Raji (cell line): Measurements from ENCODE around the gene FOXK1.

Source experiments
- POLR2A ChIP-seq: IDR thresholded peaks from 2 replicates; pipeline ENCODE4 v1.6.1; 2011; ENCODE audit warnings: low read depth, low read length, control low read depth; ENCODE audit not compliant: insufficient read depth

FOXK1 gene

GRCh38 chr7:4815121-4815520, 133.0 kb downstream of the FOXK1 start:
- no peak for TF ChIP-seq POLR2A

DNA sequence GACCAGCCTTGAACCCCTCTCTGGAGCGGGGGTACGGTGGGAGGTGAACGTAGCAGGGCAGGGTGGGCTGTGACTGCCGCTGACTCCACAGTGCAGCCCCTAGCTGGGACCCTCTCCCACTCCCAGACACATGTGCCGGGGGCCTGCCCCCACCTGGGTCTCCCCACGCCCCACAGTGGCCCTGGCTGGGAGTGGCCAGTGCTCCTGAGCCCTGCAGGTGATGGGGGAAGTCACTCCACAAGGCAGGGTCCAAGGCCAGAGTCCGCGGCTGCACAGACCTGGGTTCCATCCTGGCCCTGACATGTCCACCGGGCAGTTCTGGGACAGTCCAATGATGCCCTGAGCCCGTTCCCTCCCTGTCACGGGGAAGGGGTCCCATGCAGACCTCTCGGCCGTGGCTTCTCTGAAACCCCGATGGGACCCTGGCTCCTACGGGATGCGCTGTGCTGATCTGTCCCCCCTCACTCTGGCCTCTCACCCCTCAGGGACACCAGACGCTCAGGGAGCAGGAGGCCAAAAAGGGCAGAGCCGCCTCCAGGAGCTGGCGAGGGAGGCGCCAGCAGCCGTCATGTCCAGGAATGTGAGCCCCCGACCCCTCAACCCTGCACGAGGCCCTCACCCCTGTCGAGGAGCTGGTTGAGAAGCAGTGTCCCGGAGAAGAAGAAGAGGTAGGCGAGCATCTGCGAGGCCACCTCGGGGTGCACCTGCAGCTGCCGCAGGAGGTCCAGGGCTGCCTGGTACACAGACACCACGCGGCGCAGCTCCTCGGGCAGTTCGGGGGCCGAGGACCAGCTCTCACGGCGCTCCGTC, 133.7 kb downstream of the FOXK1 start:
- TF ChIP-seq POLR2A, result no peak

- no peak for TF ChIP-seq POLR2A
Measured at GRCh38 chr7:4816419-4817080, 134.5 kb downstream of the FOXK1 start.

DNA sequence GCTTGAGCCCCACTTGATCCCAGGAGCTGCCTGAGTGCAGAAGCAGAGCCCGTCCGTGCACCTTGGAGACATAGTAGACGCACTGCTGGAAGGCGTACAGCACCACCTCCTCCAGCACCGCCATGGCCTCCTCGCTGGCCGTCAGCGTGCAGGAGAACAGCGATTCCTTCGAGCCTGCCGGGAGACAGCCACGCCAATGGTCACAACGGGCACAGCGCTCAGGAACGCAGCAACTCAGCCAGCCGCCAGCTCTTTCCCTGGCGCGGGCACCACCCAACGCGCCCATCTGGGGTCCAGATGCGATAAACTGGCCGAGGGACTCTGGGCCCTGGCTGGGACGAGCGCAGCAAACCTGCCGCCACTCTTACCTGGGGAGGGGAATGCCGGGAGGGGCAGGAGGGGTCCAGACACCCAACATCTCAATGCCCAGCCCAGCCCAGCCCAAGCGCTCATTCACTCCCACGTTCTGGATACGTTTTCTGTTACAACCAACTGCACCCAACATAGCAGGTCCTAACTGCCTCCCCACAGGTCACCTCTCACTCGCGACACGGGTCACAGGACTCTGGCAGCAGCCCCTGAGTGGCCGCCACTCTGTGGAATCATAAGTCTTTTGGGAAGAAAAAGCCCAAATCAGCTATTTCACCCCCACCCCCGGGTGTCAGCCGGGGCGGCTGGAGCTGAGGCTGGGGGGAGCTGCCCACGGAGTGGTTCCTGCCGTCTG, 135.2 kb downstream of the FOXK1 start:
- TF ChIP-seq POLR2A, result no peak

DNA sequence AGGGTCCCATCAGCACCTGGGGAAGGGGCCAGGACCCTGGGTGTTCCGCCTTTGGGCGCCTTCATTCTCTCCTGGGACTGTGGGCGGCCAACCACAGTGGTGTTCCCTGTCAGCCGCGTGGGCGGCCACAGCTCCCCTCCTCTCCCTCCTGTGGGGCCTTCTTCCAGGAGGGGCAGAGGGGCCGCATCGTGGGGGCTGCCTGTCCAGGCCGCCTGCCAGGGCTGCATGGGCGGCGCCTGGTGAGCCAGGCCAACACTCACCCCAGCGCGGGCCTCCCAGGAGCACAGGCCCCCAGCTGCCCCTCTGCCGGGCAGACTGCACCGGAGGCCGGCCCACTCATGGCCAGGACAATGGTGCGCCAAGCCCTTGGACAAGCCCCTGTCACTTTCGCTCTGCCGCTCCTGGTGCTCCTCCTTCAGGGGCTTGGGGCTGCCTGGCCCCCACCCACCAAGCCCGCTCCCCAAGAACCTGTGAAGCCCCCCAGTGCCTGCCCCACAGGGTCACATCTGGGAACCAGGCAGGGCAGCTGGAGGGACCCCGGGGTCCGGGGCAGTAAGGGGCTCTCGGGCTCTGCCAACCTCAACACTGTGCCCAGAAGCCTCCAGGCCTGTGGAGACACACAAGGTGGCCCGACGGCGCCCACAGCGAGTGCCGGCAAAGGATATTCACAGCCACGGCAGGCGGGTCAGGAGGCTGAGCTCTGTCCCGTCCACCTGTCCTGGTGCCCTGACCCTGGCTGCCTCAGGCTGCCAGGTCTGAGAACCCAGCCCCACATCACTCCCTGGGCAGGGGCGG, 136.1 kb downstream of the FOXK1 start:
- TF ChIP-seq POLR2A, result no peak

GRCh38 chr7:4819560-4820404, 137.7 kb downstream of the FOXK1 start:
- TF ChIP-seq POLR2A, result no peak

DNA sequence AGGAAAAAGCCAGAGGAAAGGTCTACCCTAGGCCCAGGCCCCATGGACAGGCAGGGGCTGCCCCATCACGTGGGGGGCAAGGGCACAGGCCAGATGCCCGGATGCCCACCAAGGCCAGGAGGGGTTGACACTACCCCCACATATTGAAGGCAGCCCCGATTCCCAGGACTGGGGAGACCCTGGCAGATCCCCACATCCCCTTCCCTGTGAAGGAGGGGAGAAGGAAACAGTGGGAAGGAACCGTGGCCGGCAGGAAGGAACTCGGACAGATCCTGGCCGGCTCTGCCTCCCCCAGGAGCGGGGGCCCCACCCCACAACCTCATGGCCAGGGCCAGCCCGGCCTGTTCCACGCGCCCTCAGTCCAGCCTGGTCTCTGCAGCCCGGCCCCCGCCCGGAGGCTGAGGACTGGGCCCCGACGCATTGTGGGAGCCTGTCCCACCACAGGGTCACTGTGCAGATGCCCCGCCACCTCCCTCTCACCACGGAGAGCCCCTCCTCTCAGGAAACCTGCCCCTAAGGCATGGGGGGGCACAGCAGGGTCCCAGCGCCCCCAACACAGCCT, 138.4 kb downstream of the FOXK1 start:
- no peak for TF ChIP-seq POLR2A
